HEK293T (cell line): ENCODE data around the gene VAT1L.

Experiments
- BHLHE40 ChIP-seq: fragments of 450-650 bp; IDR thresholded peaks from 2 replicates; pipeline ENCODE4 v1.6.1; 2016; ENCODE audit warnings: mild to moderate bottlenecking, moderate library complexity, borderline replicate concordance
- FOXA1 ChIP-seq: fragments of 450-650 bp; IDR thresholded peaks from 2 replicates; pipeline ENCODE4 v1.6.1; 2016; ENCODE audit warnings: mild to moderate bottlenecking
- FOXK2 ChIP-seq: fragments of 450-650 bp; IDR thresholded peaks from 2 replicates; pipeline ENCODE4 v1.6.1; 2016; ENCODE audit warnings: mild to moderate bottlenecking
- FOXM1 ChIP-seq: fragments of 450-650 bp; IDR thresholded peaks from 2 replicates; pipeline ENCODE4 v1.6.1; 2017; ENCODE audit warnings: mild to moderate bottlenecking, borderline replicate concordance
- HDGF ChIP-seq: fragments of 450-650 bp; IDR thresholded peaks from 2 replicates; pipeline ENCODE4 v1.6.1; 2017; ENCODE audit warnings: antibody characterized with exemption, borderline replicate concordance
- LEF1 ChIP-seq: fragments of 450-650 bp; IDR thresholded peaks from 2 replicates; pipeline ENCODE4 v1.6.1; 2017; ENCODE audit warnings: mild to moderate bottlenecking, borderline replicate concordance
- SP1 ChIP-seq: fragments of 450-650 bp; IDR thresholded peaks from 2 replicates; pipeline ENCODE4 v1.6.1; 2017

DNA sequence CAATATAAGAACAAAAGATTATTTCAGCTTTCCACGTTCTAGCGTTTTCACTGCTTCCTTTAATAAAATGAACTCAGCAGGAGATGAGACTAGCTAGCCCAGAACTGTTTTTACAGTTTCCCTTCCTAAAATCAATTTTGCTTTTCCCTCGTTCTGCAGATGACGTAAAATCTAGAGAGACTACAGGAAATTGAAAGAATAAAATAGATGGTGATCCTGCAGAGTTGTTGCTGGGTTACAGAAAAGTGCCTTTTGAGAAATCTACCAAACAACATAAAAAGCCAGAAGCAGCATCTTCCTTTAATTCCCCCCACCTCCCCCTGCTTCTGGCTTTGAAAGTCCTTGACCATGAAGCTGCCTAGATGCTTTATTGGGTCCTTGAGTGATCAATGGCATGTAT lies 137.2 kb downstream of the VAT1L start:
- TF ChIP-seq FOXK2 = no peak
- TF ChIP-seq SP1 = no peak
- no peak for TF ChIP-seq FOXM1
- TF ChIP-seq LEF1 = no peak
- no peak for TF ChIP-seq BHLHE40
- TF ChIP-seq FOXA1 = no peak
- no peak for TF ChIP-seq HDGF
